HepG2 (cell line): Measurements from ENCODE around the gene ZFP69. TPM values are rescaled to one million over a fixed set of nuclear protein-coding genes. Genes with fewer than 3 reads are reported as not detected.

Experiments used
- AGO2 ChIP-seq: fragments of 200-400 bp; formaldehyde crosslinking; optimal IDR thresholded peaks from 2 replicates; pipeline ENCODE3; 2017; ENCODE audit warnings: mild to moderate bottlenecking, low read depth, low read length, moderate library complexity
- AHDC1 ChIP-seq: sonication (generic); formaldehyde crosslinking; IDR thresholded peaks from 2 replicates; pipeline ENCODE4 v1.5.1; 2020; ENCODE audit warnings: mild to moderate bottlenecking, missing genetic modification reagents, borderline replicate concordance
- AHR ChIP-seq: IDR thresholded peaks from 2 replicates; pipeline ENCODE4 v1.6.1; 2018; ENCODE audit warnings: missing genetic modification reagents, missing compliant biosample characterization
- ATF1 ChIP-seq: IDR thresholded peaks from 2 replicates; pipeline ENCODE4 v1.6.1; 2016; ENCODE audit warnings: mild to moderate bottlenecking, control low read depth
- CENPX ChIP-seq: sonication (generic); formaldehyde crosslinking; IDR thresholded peaks from 2 replicates; pipeline ENCODE4 v1.9.0; 2021; ENCODE audit warnings: mild to moderate bottlenecking, missing genetic modification reagents, moderate library complexity
- ETS1 ChIP-seq: sonication (generic); formaldehyde crosslinking; IDR thresholded peaks from 2 replicates; pipeline ENCODE4 v1.4.0; 2020; ENCODE audit warnings: missing genetic modification reagents
- MEIS1 ChIP-seq: sonication (generic); formaldehyde crosslinking; IDR thresholded peaks from 2 replicates; pipeline ENCODE4 v1.9.0; 2021; ENCODE audit warnings: mild to moderate bottlenecking, missing genetic modification reagents, moderate library complexity, borderline replicate concordance
- MYNN ChIP-seq: sonication (generic); formaldehyde crosslinking; IDR thresholded peaks from 2 replicates; pipeline ENCODE4 v1.4.0; 2020; ENCODE audit warnings: mild to moderate bottlenecking, low read depth, missing genetic modification reagents
- NFE2 ChIP-seq: sonication (generic); formaldehyde crosslinking; IDR thresholded peaks from 2 replicates; pipeline ENCODE4 v1.4.0; 2020; ENCODE audit warnings: missing genetic modification reagents
- SNAI1 ChIP-seq: sonication (generic); formaldehyde crosslinking; IDR thresholded peaks from 2 replicates; pipeline ENCODE4 v1.5.0; 2020; ENCODE audit warnings: mild to moderate bottlenecking, missing genetic modification reagents, borderline replicate concordance
- TERF1 ChIP-seq: sonication (generic); formaldehyde crosslinking; IDR thresholded peaks from 2 replicates; pipeline ENCODE4 v1.8.0; 2022; ENCODE audit warnings: mild to moderate bottlenecking, missing genetic modification reagents, moderate library complexity
- TRIM22 ChIP-seq: fragments of 450-650 bp; IDR thresholded peaks from 2 replicates; pipeline ENCODE4 v1.6.1; 2017
- ZBTB14 ChIP-seq: sonication (generic); formaldehyde crosslinking; IDR thresholded peaks from 2 replicates; pipeline ENCODE4 v1.4.0; 2020; ENCODE audit warnings: missing genetic modification reagents
- ZC3H13 ChIP-seq: sonication (generic); formaldehyde crosslinking; IDR thresholded peaks from 2 replicates; pipeline ENCODE4 v1.8.1; 2023; ENCODE audit warnings: mild to moderate bottlenecking, missing genetic modification reagents, moderate library complexity
- ZFP36L2 ChIP-seq: sonication (generic); formaldehyde crosslinking; IDR thresholded peaks from 2 replicates; pipeline ENCODE4 v1.4.0; 2020; ENCODE audit warnings: missing genetic modification reagents
- ZNF12 ChIP-seq: sonication (generic); formaldehyde crosslinking; IDR thresholded peaks from 2 replicates; pipeline ENCODE4 v1.5.0; 2020; ENCODE audit warnings: missing genetic modification reagents
- ZNF7 ChIP-seq: IDR thresholded peaks from 2 replicates; pipeline ENCODE4 v1.6.1; 2016; ENCODE audit warnings: missing biosample characterization, missing genetic modification reagents
- ZNF713 ChIP-seq: sonication (generic); formaldehyde crosslinking; IDR thresholded peaks from 2 replicates; pipeline ENCODE4 v1.4.0; 2020; ENCODE audit warnings: mild to moderate bottlenecking, missing genetic modification reagents
- ZNF773 ChIP-seq: sonication (generic); formaldehyde crosslinking; IDR thresholded peaks from 2 replicates; pipeline ENCODE4 v1.4.0; 2020; ENCODE audit warnings: missing genetic modification reagents, borderline replicate concordance
- ZNF878 ChIP-seq: sonication (generic); formaldehyde crosslinking; IDR thresholded peaks from 2 replicates; pipeline ENCODE4 v1.8.1; 2023; ENCODE audit warnings: mild to moderate bottlenecking, missing genetic modification reagents, moderate library complexity
- polyA plus RNA-seq, 8 experiments: library from polyadenylated mRNA; depleted of rRNA in 3 of 8; stranded (reverse) in 7 of 8; unstranded in 1 of 8; fragments of >200 nt; fragmentation: Illumina TruSeq in 4 of 8; extraction: Trizol in 4 of 8; gene quantifications; 2 replicates each; pipeline versions ENCODE4 v1.2.1 to v1.2.3, GENCODE V29; 2011 to 2016; ENCODE audit warnings: low read depth in 4 of 8, missing spikeins in 1 of 8, mixed read lengths in 1 of 8; ENCODE audit not compliant: insufficient read depth in 1 of 8
- total RNA-seq, 5 experiments: library from RNA; depleted of rRNA; stranded (reverse); fragments of >200 nt; fragmentation: Illumina TruSeq; extraction: Trizol; gene quantifications; 2 replicates each; pipeline ENCODE4 v1.2.3, GENCODE V29; 2016; ENCODE audit warnings: low read depth in 1 of 5

ZFP69 gene
- total and polyA plus RNA-seq, 2 of the 13 experiments (the other 11 are each of a cell fraction or from before 2014, with no cell fraction given): 2.6 to 5.6 TPM

- TF ChIP-seq TRIM22 (no peak), AGO2 (peak; percentile 42), ATF1 (no peak), ZC3H13 (0 out of 2 replicates have a peak, but pooled peaks have one; percentile 12), ZNF713 (CRISPR knock-in tag) (no peak), ZNF878 (CRISPR knock-in tag) (no peak), ZFP36L2 (no peak), NFE2 (CRISPR knock-in tag) (no peak), ETS1 (CRISPR knock-in tag) (no peak), MEIS1 (CRISPR knock-in tag) (no peak), ZBTB14 (peak; percentile 99), ZNF773 (CRISPR knock-in tag) (no peak), TERF1 (CRISPR knock-in tag) (no peak), MYNN (CRISPR knock-in tag) (no peak), SNAI1 (no peak), AHR (no peak), CENPX (CRISPR knock-in tag) (no peak), ZNF7 (no peak), ZNF12 (CRISPR knock-in tag) (no peak), AHDC1 (CRISPR knock-in tag) (no peak)
Observed at GRCh38 chr1:40476924-40477677, at the start of gene ZFP69 (continued).
